Mesenchymal stem cell (in vitro differentiated cells and primary cell): ENCODE data around the gene DDA1.

Source experiments
- DNase-seq: peaks from one replicate; pipeline ENCODE4 v3.0.0-alpha.2; 2013
- H2AFZ ChIP-seq: one replicate; pipeline ENCODE4 v1.6.1; 2013; ENCODE audit warnings: low read depth, mild to moderate bottlenecking, control low read depth, inconsistent platforms, low read length, moderate library complexity
- H2AK5ac ChIP-seq: 2 replicates; pipeline ENCODE4 v1.6.1; 2013; ENCODE audit warnings: low read length, moderate library complexity, mild to moderate bottlenecking, inconsistent platforms; ENCODE audit not compliant: severe bottlenecking
- H2BK120ac ChIP-seq: one replicate; pipeline ENCODE4 v1.6.1; 2013; ENCODE audit warnings: low read depth, mild to moderate bottlenecking, inconsistent platforms, low read length, moderate library complexity
- H2BK12ac ChIP-seq, 2 experiments: one replicate each; pipeline ENCODE4 v1.6.1; 2013; ENCODE audit warnings: inconsistent platforms in 2 of 2, low read length in 2 of 2, mild to moderate bottlenecking in 2 of 2, moderate library complexity in 2 of 2, control low read depth in 1 of 2
- H2BK15ac ChIP-seq: one replicate; pipeline ENCODE4 v1.6.1; 2013; ENCODE audit warnings: mild to moderate bottlenecking, low read depth, inconsistent platforms; ENCODE audit not compliant: poor library complexity, severe bottlenecking
- H2BK5ac ChIP-seq: 2 replicates; pipeline ENCODE4 v1.6.1; 2013; ENCODE audit warnings: low read depth, mild to moderate bottlenecking, low read length, control low read depth, inconsistent platforms; ENCODE audit not compliant: poor library complexity, severe bottlenecking
- H3K14ac ChIP-seq, 2 experiments: one replicate each; pipeline ENCODE4 v1.6.1; 2013; ENCODE audit warnings: inconsistent platforms in 2 of 2, low read length in 2 of 2, control low read depth in 1 of 2, mild to moderate bottlenecking in 1 of 2, moderate library complexity in 1 of 2
- H3K18ac ChIP-seq, 2 experiments: one replicate each; pipeline ENCODE4 v1.6.1; 2013; ENCODE audit warnings: inconsistent platforms in 2 of 2, low read length in 2 of 2, control low read depth in 1 of 2, low read depth in 1 of 2, mild to moderate bottlenecking in 1 of 2
- H3K23ac ChIP-seq, 2 experiments: one replicate each; pipeline ENCODE4 v1.6.1; 2013; ENCODE audit warnings: inconsistent platforms in 2 of 2, low read length in 2 of 2, mild to moderate bottlenecking in 2 of 2, moderate library complexity in 2 of 2, control low read depth in 1 of 2
- H3K27ac ChIP-seq: 2 replicates; pipeline ENCODE4 v1.5.1; 2013; ENCODE audit warnings: mild to moderate bottlenecking, moderate library complexity, low read length, control low read depth, inconsistent platforms; ENCODE audit not compliant: poor library complexity, severe bottlenecking
- H3K27me3 ChIP-seq, 2 experiments: 2 replicates each; pipeline versions ENCODE4 v1.6.1 to v1.7.0; 2013; ENCODE audit warnings: low read length in 2 of 2, mild to moderate bottlenecking in 2 of 2, moderate library complexity in 2 of 2, control low read depth in 1 of 2, inconsistent platforms in 1 of 2; ENCODE audit not compliant: control insufficient read depth in 1 of 2, insufficient read depth in 1 of 2
- H3K36me3 ChIP-seq, 2 experiments: 2 replicates each; pipeline versions ENCODE4 v1.6.1 to v1.7.0; 2013; ENCODE audit warnings: low read length in 2 of 2, control low read depth in 1 of 2, inconsistent platforms in 1 of 2, low read depth in 1 of 2, mild to moderate bottlenecking in 1 of 2; ENCODE audit not compliant: insufficient read depth in 2 of 2, control insufficient read depth in 1 of 2
- H3K4ac ChIP-seq, 2 experiments: one replicate each; pipeline ENCODE4 v1.6.1; 2013; ENCODE audit warnings: inconsistent platforms in 2 of 2, low read length in 2 of 2, mild to moderate bottlenecking in 2 of 2, moderate library complexity in 2 of 2, control low read depth in 1 of 2, low read depth in 1 of 2
- H3K4me1 ChIP-seq: 2 replicates; pipeline ENCODE4 v1.6.1; 2013; ENCODE audit warnings: low read depth, low read length, control low read depth; ENCODE audit not compliant: control insufficient read depth, insufficient read depth
- H3K4me2 ChIP-seq: 2 replicates; pipeline ENCODE4 v1.6.1; 2013; ENCODE audit warnings: low read length, mild to moderate bottlenecking, inconsistent platforms; ENCODE audit not compliant: poor library complexity, severe bottlenecking
- H3K4me3 ChIP-seq, 2 experiments: 2 replicates each; pipeline versions ENCODE4 v1.5.1 to v1.7.0; 2013; ENCODE audit warnings: low read length in 2 of 2, mild to moderate bottlenecking in 2 of 2, control low read depth in 1 of 2, low read depth in 1 of 2; ENCODE audit not compliant: insufficient read depth in 1 of 2
- H3K79me1 ChIP-seq: replicated peaks from 2 replicates; pipeline ENCODE4 v1.6.1; 2013; ENCODE audit warnings: mild to moderate bottlenecking, control low read depth, low read length, inconsistent platforms; ENCODE audit not compliant: poor library complexity, severe bottlenecking
- H3K9ac ChIP-seq: 2 replicates; pipeline ENCODE4 v1.7.0; 2013; ENCODE audit warnings: mild to moderate bottlenecking, low read length, moderate library complexity
- H3K9me3 ChIP-seq: 2 replicates; pipeline ENCODE4 v1.7.0; 2013; ENCODE audit warnings: mild to moderate bottlenecking, low read length; ENCODE audit not compliant: control insufficient read depth
- H4K8ac ChIP-seq: one replicate; pipeline ENCODE4 v1.6.1; 2013; ENCODE audit warnings: inconsistent platforms, mild to moderate bottlenecking, low read length, moderate library complexity
- H4K91ac ChIP-seq: one replicate; pipeline ENCODE4 v1.6.1; 2013; ENCODE audit warnings: mild to moderate bottlenecking, low read length, inconsistent platforms
- whole genome bisulfite sequencing: methylation state at CpG from one replicate; pipeline ENCODE4 v1.1.7; 2013; ENCODE audit warnings: mixed read lengths; 5-methylcytosine and 5-hydroxymethylcytosine counted together

DDA1 gene

DNA sequence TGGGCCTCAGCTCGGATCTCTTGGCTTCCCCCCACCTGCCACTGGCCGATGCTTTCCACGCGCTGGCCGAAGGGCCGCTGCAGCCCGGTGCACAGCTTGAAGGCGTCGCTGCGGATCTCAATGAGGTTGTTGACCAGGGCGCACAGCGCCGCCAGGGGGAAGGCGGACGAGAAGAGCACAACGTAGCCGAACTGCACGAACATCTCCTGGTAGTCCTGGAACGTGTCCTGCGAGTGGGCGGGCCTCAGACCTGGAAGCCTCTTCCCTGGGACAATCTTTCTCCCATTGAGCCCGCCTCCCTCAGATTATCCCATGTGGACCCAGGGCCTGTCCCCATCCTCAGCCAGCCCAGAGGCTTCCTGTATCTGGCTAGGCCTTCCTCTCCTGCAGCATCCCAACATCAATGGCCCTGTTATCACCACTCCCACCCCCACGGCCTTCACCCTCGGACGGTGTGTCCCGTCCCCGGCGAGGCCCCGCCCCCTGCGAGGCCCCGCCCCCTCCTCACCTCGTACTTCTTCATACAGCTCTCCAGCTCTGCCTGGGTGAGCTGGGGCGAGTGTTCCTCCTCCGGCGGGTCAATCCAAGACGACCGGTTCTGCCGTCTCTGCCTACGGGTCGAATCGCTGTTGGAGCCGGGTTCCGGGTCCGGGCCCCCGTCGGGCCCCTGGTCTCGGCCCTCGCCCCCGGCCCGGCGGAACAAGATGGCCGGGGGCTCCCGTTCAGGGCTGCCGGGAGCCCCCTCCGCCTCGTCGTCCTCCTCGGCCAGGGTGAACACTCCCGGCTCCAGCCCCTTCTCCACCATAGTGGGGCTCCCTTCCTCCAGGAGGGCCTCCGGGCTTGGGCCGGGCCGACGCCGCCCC lies 18.5 kb downstream of the DDA1 start:
- Histone ChIP-seq H3K4me1 (peaks cover 38% of the 10 kb centered on the region), H2BK15ac (no peak overlapping the region), H2AFZ (no peak overlapping the region), H2BK120ac (peak overlapping the region; percentile 24), H3K9me3 (no peaks in the 10 kb centered on the region), H4K8ac (peak overlapping the region; percentile 19), H3K27ac (no peak overlapping the region), H4K91ac (no peak overlapping the region), H3K4me2 (peak overlapping the region; percentile 85), H3K14ac (no peak overlapping the region), H2BK5ac (no peak overlapping the region), H3K4ac (no peak overlapping the region), H3K79me1 (peaks cover 7% of the 10 kb centered on the region), H2BK12ac (no peak overlapping the region), H3K4me3 (peak overlapping the region in 1 of 2 experiments; percentile 40), H3K27me3 (no peaks in the 10 kb centered on the region), H3K18ac (peak overlapping the region in 1 of 2 experiments; percentile 28), H3K9ac (no peak overlapping the region), H2AK5ac (no peak overlapping the region), H3K23ac (no peak overlapping the region), H3K36me3 (peaks cover 19 to 49% of the 10 kb centered on the region in 2 experiments)
- peak; percentile 87 for DNase-seq
- 13% methylated on average over 48 of the region's 64 CpGs for WGBS

DNA sequence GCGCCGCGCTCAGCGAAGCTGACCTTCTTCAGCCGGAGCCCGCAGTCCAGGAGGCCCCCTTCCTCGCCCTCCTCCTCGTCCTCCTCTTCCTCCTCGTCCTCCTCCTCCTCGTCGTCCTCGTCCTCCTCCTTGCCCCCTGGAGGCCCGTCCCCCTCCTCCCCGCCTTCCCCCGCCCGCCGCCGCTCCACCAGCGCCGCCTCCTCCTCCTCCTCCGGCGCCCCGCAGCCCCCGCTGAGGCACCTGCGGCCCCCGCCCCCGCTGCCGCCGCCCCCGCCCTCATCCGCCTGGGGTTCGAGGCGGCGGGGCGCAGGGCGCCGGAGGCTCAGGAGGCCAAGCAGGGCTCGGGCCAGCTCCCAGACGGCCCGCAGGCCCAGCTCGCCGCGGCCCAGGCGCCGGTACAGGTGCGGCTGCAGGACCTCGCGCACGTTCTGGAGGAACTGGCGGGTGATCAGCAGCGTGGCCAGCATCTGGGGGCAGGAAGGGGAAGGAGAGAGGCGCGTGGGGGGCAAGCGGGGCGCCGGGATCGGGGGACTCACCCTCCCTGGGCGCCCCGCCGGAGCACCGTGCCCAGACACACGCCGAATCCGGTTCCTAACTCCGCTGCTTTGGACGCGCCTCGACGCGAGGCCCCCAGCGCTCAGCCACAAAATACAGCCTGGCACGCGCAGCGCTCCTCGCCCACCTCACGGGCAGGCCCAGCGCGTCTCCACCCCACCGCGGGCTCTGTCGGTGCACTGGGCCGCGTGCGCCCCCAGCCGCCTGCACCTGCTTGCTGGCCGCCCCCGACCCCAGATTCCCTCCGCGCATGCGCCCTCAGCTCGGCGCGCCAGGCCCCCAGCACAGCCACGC lies 19.4 kb downstream of the DDA1 start:
- no peak overlapping the region for H2BK120ac ChIP-seq
- peak overlapping the region in 1 of 2 experiments; percentile 40 for H3K4me3 ChIP-seq
- H3K23ac ChIP-seq: peak overlapping the region in 1 of 2 experiments; percentile 18
- H2BK15ac ChIP-seq: no peak overlapping the region
- peak overlapping the region; percentile 19 for H4K8ac ChIP-seq
- H3K14ac ChIP-seq: peak overlapping the region in 1 of 2 experiments; percentile 22
- no peak overlapping the region for H4K91ac ChIP-seq
- H3K79me1 ChIP-seq: peaks cover 11% of the 10 kb centered on the region
- H3K4me1 ChIP-seq: peaks cover 43% of the 10 kb centered on the region
- peak overlapping the region; percentile 85 for H3K4me2 ChIP-seq
- no peak overlapping the region for H3K9ac ChIP-seq
- peaks cover 23 to 55% of the 10 kb centered on the region in 2 experiments for H3K36me3 ChIP-seq
- DNase-seq: no peak
- no peak overlapping the region for H3K4ac ChIP-seq
- H2BK5ac ChIP-seq: no peak overlapping the region
- H2BK12ac ChIP-seq: peak overlapping the region in 1 of 2 experiments; percentile 48
- H2AK5ac ChIP-seq: no peak overlapping the region
- 23% methylated on average over 58 of the region's 94 CpGs for WGBS
- peak overlapping the region; percentile 14 to 28 for H3K18ac ChIP-seq
- H3K9me3 ChIP-seq: no peaks in the 10 kb centered on the region
- no peak overlapping the region for H3K27ac ChIP-seq
- H3K27me3 ChIP-seq: no peaks in the 10 kb centered on the region
- no peak overlapping the region for H2AFZ ChIP-seq

DNA sequence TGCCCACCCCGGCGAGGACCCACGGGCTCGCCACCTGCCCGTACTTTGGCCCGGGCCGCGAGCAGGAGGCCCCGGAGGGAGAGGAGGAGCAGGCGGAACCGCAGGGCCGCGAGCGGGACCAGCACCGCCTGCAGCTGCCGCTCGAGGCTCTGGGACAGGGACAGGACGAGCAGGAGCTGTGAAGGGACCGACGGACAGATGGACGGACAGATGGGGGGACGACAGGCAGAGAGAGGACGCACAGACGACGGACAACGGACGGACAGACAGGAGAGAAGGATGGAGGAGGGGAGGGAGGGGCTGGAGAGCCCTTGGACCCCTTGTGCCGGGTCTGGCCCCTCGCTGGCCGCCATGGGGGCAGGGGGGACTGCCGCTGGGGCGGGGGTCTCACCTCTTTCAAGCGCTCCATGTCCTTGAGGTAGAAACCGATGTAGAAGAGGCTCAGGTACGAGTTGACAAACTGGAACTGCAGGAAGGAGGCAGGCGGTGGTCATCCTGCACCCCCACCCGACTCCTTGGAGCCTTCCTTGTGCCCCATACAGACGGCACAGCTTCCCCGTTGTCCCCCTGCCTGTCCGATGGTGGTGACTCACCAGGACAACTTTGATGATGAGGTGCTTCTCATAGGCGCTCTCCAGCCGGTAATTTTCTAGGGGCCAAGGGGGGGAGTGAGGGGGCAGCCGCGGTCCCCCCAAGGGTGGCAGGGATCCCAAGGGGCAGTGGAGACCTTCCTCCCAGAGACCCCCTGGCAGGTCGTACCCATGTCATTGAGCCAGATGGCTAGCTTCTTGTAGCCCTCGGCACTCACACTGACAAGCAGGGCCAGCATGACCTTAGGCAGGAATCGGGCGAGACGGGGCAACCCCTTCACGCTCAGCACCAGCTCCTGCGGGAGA lies 20.3 kb downstream of the DDA1 start:
- H3K27ac ChIP-seq: no peak overlapping the region
- no peak overlapping the region for H2BK15ac ChIP-seq
- no peak overlapping the region for H4K91ac ChIP-seq
- H4K8ac ChIP-seq: no peak overlapping the region
- no peak for DNase-seq
- peaks cover 23 to 46% of the 10 kb centered on the region in 2 experiments for H3K36me3 ChIP-seq
- H3K14ac ChIP-seq: peak overlapping the region in 1 of 2 experiments; percentile 22
- H3K9ac ChIP-seq: no peak overlapping the region
- no peak overlapping the region for H2AFZ ChIP-seq
- H2BK12ac ChIP-seq: no peak overlapping the region
- H3K18ac ChIP-seq: peak overlapping the region in 1 of 2 experiments; percentile 14
- WGBS: 86% methylated on average over 51 of the region's 51 CpGs
- no peak overlapping the region for H2BK5ac ChIP-seq
- no peak overlapping the region for H3K4me3 ChIP-seq
- no peak overlapping the region for H3K4me2 ChIP-seq
- H3K4ac ChIP-seq: no peak overlapping the region
- H2AK5ac ChIP-seq: no peak overlapping the region
- H3K79me1 ChIP-seq: peaks cover 10% of the 10 kb centered on the region
- no peak overlapping the region for H3K23ac ChIP-seq
- no peaks in the 10 kb centered on the region for H3K9me3 ChIP-seq
- H3K27me3 ChIP-seq: no peaks in the 10 kb centered on the region
- H3K4me1 ChIP-seq: peaks cover 48% of the 10 kb centered on the region
- no peak overlapping the region for H2BK120ac ChIP-seq
